Measurements from ENCODE around the gene GRID1. TPM values are rescaled to one million over a fixed set of nuclear protein-coding genes. Genes with fewer than 3 reads are reported as not detected.

The GRID1 gene
- total RNA-seq, 1 experiment from 2014 or later = 5.6 TPM

GRCh38 chr10:86340991-86341260 is 25.7 kb downstream of the GRID1 start:
- no TSS peak for BruUV-seq (replicated peaks)
- Histone ChIP-seq H3K27me3 (ENCODE audit: insufficient read depth, low read length) (no peaks in the 10 kb centered on the region), H3K4me1 (ENCODE audit: control insufficient read depth in 1 of 2, insufficient read depth in 2 of 2, low read length in 2 of 2) (peaks cover 12 to 19% of the 10 kb centered on the region in 2 experiments), H3K4me2 (ENCODE audit: low read length) (no peak overlapping the region), H2AFZ (ENCODE audit: low read depth, low read length, poor library complexity, severe bottlenecking) (no peak overlapping the region), H3K9ac (ENCODE audit: low read length) (no peak overlapping the region), H3K27ac (ENCODE audit: low read depth, low read length) (no peak overlapping the region), H4K20me1 (ENCODE audit: insufficient read depth) (no peaks in the 10 kb centered on the region), H3K9me3 (ENCODE audit: control insufficient read depth in 1 of 2, insufficient read depth in 1 of 2, low read depth in 1 of 2, low read length in 2 of 2) (no peaks in the 10 kb centered on the region), H3K9me2 (ENCODE audit: insufficient read depth) (no peaks in the 10 kb centered on the region), H3K36me3 (ENCODE audit: control insufficient read depth in 1 of 2, insufficient read depth in 2 of 2, low read length in 2 of 2) (no peaks in the 10 kb centered on the region), H3K4me3 (replicated peaks in 1 of 2; ENCODE audit: low read depth in 1 of 2, low read length in 2 of 2) (no peak overlapping the region), H3K79me2 (ENCODE audit: insufficient read depth, low read length) (no peaks in the 10 kb centered on the region)
- ChIA-PET RAD21 (ENCODE audit: low non-redundant PET in 1 of 2, low total read pairs in 2 of 2, uncharacterized antibody in 2 of 2, unreplicated experiment in 2 of 2) (no interaction called here), POLR2A (no interaction called here), CTCF (no interaction called here)
- no peak for ATAC-seq
- TF ChIP-seq RAD21 (IDR thresholded peaks at IDR 0.05; ENCODE audit: low read depth) = no peak
- no peak for TF ChIP-seq SIN3A (IDR thresholded peaks at IDR 0.05; ENCODE audit: low read depth)
- no peak for TF ChIP-seq TCF7L2 (IDR thresholded peaks at IDR 0.05; ENCODE audit: borderline replicate concordance, extremely low read depth, insufficient read depth, insufficient read length)
- TF ChIP-seq, protein P1, sequence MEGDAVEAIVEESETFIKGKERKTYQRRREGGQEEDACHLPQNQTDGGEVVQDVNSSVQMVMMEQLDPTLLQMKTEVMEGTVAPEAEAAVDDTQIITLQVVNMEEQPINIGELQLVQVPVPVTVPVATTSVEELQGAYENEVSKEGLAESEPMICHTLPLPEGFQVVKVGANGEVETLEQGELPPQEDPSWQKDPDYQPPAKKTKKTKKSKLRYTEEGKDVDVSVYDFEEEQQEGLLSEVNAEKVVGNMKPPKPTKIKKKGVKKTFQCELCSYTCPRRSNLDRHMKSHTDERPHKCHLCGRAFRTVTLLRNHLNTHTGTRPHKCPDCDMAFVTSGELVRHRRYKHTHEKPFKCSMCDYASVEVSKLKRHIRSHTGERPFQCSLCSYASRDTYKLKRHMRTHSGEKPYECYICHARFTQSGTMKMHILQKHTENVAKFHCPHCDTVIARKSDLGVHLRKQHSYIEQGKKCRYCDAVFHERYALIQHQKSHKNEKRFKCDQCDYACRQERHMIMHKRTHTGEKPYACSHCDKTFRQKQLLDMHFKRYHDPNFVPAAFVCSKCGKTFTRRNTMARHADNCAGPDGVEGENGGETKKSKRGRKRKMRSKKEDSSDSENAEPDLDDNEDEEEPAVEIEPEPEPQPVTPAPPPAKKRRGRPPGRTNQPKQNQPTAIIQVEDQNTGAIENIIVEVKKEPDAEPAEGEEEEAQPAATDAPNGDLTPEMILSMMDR (IDR thresholded peaks at IDR 0.05 in 2 of 3, conservative IDR thresholded peaks at IDR 0.05 in 1 of 3; ENCODE audit: borderline replicate concordance in 1 of 3, insufficient read depth in 1 of 3, low read depth in 2 of 3, low read length in 2 of 3) = no peak
- no peak for TF ChIP-seq POLR2AphosphoS5 (IDR thresholded peaks at IDR 0.05; ENCODE audit: low read depth, low read length)
- TF ChIP-seq SP1 (IDR thresholded peaks at IDR 0.05; ENCODE audit: low read depth) = no peak
- no peak for TF ChIP-seq JUND (IDR thresholded peaks at IDR 0.05)
- TF ChIP-seq SRF (IDR thresholded peaks at IDR 0.05; ENCODE audit: low read depth) = no peak
- no peak for TF ChIP-seq ELF1 (IDR thresholded peaks at IDR 0.05; ENCODE audit: borderline replicate concordance, low read depth)
- intact Hi-C loops (cut with micrococcal nuclease) = no loop called here
- DNase-seq (ENCODE audit: low read depth, low spot score) = no peak

Data from HCT116 (cell line).